ENCODE results near the gene SPINK4.

Gene SPINK4

GRCh38 chr9:33291901-33292300 lies 51.9 kb downstream of the SPINK4 start:
- DNase-seq (ENCODE audit: low read depth in 2 of 2) = no peak

- no peak for DNase-seq (ENCODE audit: low read depth in 2 of 2)
These were observed 53.8 kb downstream of the SPINK4 start for GRCh38 chr9:33293782-33294181.

- DNase-seq (ENCODE audit: low read depth in 2 of 2) = no peak
These were observed 54.9 kb downstream of the SPINK4 start for GRCh38 chr9:33294670-33295432.

GRCh38 chr9:33295571-33295970 lies 55.6 kb downstream of the SPINK4 start:
- no peak for DNase-seq (ENCODE audit: low read depth in 2 of 2)

GRCh38 chr9:33297432-33297831 lies 57.5 kb downstream of the SPINK4 start:
- no peak for DNase-seq (ENCODE audit: low read depth in 2 of 2)
